ENCODE results near the gene ORC1.

The ORC1 gene

GRCh38 chr1:52323731-52324130 lies 80.5 kb downstream of the ORC1 start:
- in situ Hi-C loops (cut with MboI; ENCODE audit: low sequenced_read_pairs, unreplicated experiment) = no loop called here
- DNase-seq (ENCODE audit: low spot score) = no peak

More at GRCh38 chr1:52323731-52324130, 80.5 kb downstream of the ORC1 start:
- TF ChIP-seq, protein P1, sequence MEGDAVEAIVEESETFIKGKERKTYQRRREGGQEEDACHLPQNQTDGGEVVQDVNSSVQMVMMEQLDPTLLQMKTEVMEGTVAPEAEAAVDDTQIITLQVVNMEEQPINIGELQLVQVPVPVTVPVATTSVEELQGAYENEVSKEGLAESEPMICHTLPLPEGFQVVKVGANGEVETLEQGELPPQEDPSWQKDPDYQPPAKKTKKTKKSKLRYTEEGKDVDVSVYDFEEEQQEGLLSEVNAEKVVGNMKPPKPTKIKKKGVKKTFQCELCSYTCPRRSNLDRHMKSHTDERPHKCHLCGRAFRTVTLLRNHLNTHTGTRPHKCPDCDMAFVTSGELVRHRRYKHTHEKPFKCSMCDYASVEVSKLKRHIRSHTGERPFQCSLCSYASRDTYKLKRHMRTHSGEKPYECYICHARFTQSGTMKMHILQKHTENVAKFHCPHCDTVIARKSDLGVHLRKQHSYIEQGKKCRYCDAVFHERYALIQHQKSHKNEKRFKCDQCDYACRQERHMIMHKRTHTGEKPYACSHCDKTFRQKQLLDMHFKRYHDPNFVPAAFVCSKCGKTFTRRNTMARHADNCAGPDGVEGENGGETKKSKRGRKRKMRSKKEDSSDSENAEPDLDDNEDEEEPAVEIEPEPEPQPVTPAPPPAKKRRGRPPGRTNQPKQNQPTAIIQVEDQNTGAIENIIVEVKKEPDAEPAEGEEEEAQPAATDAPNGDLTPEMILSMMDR (IDR thresholded peaks at IDR 0.05; ENCODE audit: borderline replicate concordance, control extremely low read depth, extremely low read depth, insufficient read depth, missing control alignments) = no peak

Data from GM13976 (cell line).